SU-DHL-6 (cell line): ENCODE results near the gene ALPK1.

ENCODE experiments used
- H2AFZ ChIP-seq: fragments of 200-600 bp; sonication (generic); 2 replicates; pipeline ENCODE4 v1.6.1; 2014; ENCODE audit warnings: low read depth, mild to moderate bottlenecking, moderate library complexity, mixed read lengths, antibody characterized with exemption, low read length; ENCODE audit not compliant: severe bottlenecking
- H3F3A ChIP-seq: fragments of 200-600 bp; shearing (Covaris generic); 2 replicates; pipeline ENCODE4 v1.6.0; 2016; ENCODE audit warnings: antibody characterized with exemption, mild to moderate bottlenecking; ENCODE audit not compliant: insufficient read depth
- H3K27ac ChIP-seq: fragments of 200-600 bp; sonication (generic); 2 replicates; pipeline ENCODE4 v1.5.1; 2016; ENCODE audit warnings: low read depth, mild to moderate bottlenecking, low read length, moderate library complexity, mixed read lengths
- H3K27me3 ChIP-seq: fragments of 200-600 bp; sonication (generic), shearing (Covaris generic); 2 replicates; pipeline ENCODE4 v1.6.0; 2014; ENCODE audit warnings: mild to moderate bottlenecking, low read length
- H3K36me3 ChIP-seq: fragments of 200-600 bp; sonication (generic); 2 replicates; pipeline ENCODE4 v1.6.1; 2014; ENCODE audit warnings: mild to moderate bottlenecking, low read length, mixed read lengths
- H3K4me2 ChIP-seq: fragments of 300-600, 200-600 bp; shearing (Covaris generic), sonication (generic); 2 replicates; pipeline ENCODE4 v1.6.0; 2014; ENCODE audit warnings: low read length, low read depth, mild to moderate bottlenecking; ENCODE audit not compliant: poor library complexity, severe bottlenecking
- H3K4me3 ChIP-seq: fragments of 200-600 bp; sonication (generic); 2 replicates; pipeline ENCODE4 v1.5.1; 2014; ENCODE audit warnings: antibody characterized with exemption, low read length, mild to moderate bottlenecking, mixed read lengths; ENCODE audit not compliant: insufficient read depth, poor library complexity, severe bottlenecking
- H3K79me2 ChIP-seq: fragments of 200-600 bp; sonication (generic); 2 replicates; pipeline ENCODE4 v1.6.1; 2014; ENCODE audit warnings: mild to moderate bottlenecking, low read length, moderate library complexity; ENCODE audit not compliant: insufficient read depth
- H3K9ac ChIP-seq: fragments of 200-600 bp; sonication (generic); 2 replicates; pipeline ENCODE4 v1.7.0; 2014; ENCODE audit warnings: mild to moderate bottlenecking, low read length
- H3K9me2 ChIP-seq: fragments of 200-600 bp; sonication (generic); replicated peaks from 2 replicates; pipeline ENCODE4 v1.6.1; 2014; ENCODE audit warnings: low read length; ENCODE audit not compliant: insufficient read depth
- H3K9me3 ChIP-seq: fragments of 200-600 bp; sonication (generic); 2 replicates; pipeline ENCODE4 v1.6.1; 2014; ENCODE audit warnings: low read length, mixed read lengths; ENCODE audit not compliant: insufficient read depth
- H4K20me1 ChIP-seq: fragments of 200-600 bp; sonication (generic); 2 replicates; pipeline ENCODE4 v1.6.1; 2014; ENCODE audit warnings: low read depth, mild to moderate bottlenecking, antibody characterized with exemption, low read length, moderate library complexity, mixed read lengths
- CTCF ChIP-seq: fragments of 200-600 bp; sonication (generic); IDR thresholded peaks from one replicate; pipeline ENCODE4 v1.5.1; 2017; ENCODE audit warnings: antibody characterized with exemption, mild to moderate bottlenecking, low read length, moderate library complexity; ENCODE audit not compliant: insufficient read depth, poor library complexity, severe bottlenecking
- EZH2phosphoT487 ChIP-seq: fragments of 200-600 bp; sonication (generic), shearing (Covaris generic); conservative IDR thresholded peaks from 2 replicates; pipeline ENCODE4 v1.6.1; 2018; ENCODE audit warnings: mild to moderate bottlenecking, antibody characterized with exemption, low read length, moderate library complexity, mixed read lengths

The ALPK1 gene

GRCh38 chr4:112377594-112378242 lies 80.5 kb downstream of the ALPK1 start:
- H3K9ac ChIP-seq, result no peak overlapping the region
- no peaks in the 10 kb centered on the region for H3K79me2 ChIP-seq
- H3K4me2 ChIP-seq, result no peak overlapping the region
- no peaks in the 10 kb centered on the region for H3K36me3 ChIP-seq
- H2AFZ ChIP-seq, result no peak overlapping the region
- no peak overlapping the region for H3K4me3 ChIP-seq
- H3K27me3 ChIP-seq, result no peaks in the 10 kb centered on the region
- no peaks in the 10 kb centered on the region for H3K9me2 ChIP-seq
- no peaks in the 10 kb centered on the region for H3F3A ChIP-seq
- no peak overlapping the region for H3K27ac ChIP-seq
- no peak for TF ChIP-seq EZH2phosphoT487
- no peak for TF ChIP-seq CTCF
- no peaks in the 10 kb centered on the region for H3K9me3 ChIP-seq
- H4K20me1 ChIP-seq, result no peaks in the 10 kb centered on the region

GRCh38 chr4:112378243-112378620 lies 81.1 kb downstream of the ALPK1 start:
- Histone ChIP-seq H3K36me3 (no peaks in the 10 kb centered on the region), H2AFZ (no peak overlapping the region), H3K9ac (no peak overlapping the region), H3K79me2 (no peaks in the 10 kb centered on the region), H3F3A (no peaks in the 10 kb centered on the region), H3K4me2 (no peak overlapping the region), H4K20me1 (no peaks in the 10 kb centered on the region), H3K27me3 (no peaks in the 10 kb centered on the region), H3K27ac (no peak overlapping the region), H3K9me2 (no peaks in the 10 kb centered on the region), H3K9me3 (no peaks in the 10 kb centered on the region), H3K4me3 (no peak overlapping the region)
- no peak for TF ChIP-seq CTCF
- TF ChIP-seq EZH2phosphoT487, result no peak

GRCh38 chr4:112378858-112379257 lies 81.7 kb downstream of the ALPK1 start:
- Histone ChIP-seq H3K27ac (no peak overlapping the region), H3K9ac (no peak overlapping the region), H3K4me2 (no peak overlapping the region), H3K9me3 (no peaks in the 10 kb centered on the region), H3F3A (no peaks in the 10 kb centered on the region), H2AFZ (no peak overlapping the region), H3K79me2 (no peaks in the 10 kb centered on the region), H3K4me3 (no peak overlapping the region), H3K27me3 (no peaks in the 10 kb centered on the region), H4K20me1 (no peaks in the 10 kb centered on the region), H3K36me3 (no peaks in the 10 kb centered on the region), H3K9me2 (no peaks in the 10 kb centered on the region)
- TF ChIP-seq EZH2phosphoT487, result no peak
- no peak for TF ChIP-seq CTCF
